SH-SY5Y (cell line): Measurements from ENCODE around the gene PARVG.

ENCODE experiments used
- GATA2 ChIP-seq: IDR thresholded peaks from 2 replicates; pipeline ENCODE4 v1.6.1; 2011; ENCODE audit warnings: mild to moderate bottlenecking, low read depth, low read length
- GATA3 ChIP-seq: IDR thresholded peaks from 2 replicates; pipeline ENCODE4 v1.6.1; 2011; ENCODE audit warnings: low read depth, mild to moderate bottlenecking, low read length, moderate library complexity

GRCh38 chr22:44201665-44202064 lies 20.9 kb downstream of the PARVG start:
- no peak for TF ChIP-seq GATA2
- no peak for TF ChIP-seq GATA3
